Upper lobe of left lung (tissue), 4 donors: ENCODE data around the gene OR5B21.

Experiments
- EP300 ChIP-seq, 4 donors: sonication (generic); formaldehyde crosslinking; IDR thresholded peaks; one replicate each; pipeline ENCODE4 v1.5.1; 2017; ENCODE audit warnings: antibody characterized with exemption in 4 of 4, control low read depth in 2 of 4
- POLR2A ChIP-seq, 4 donors: fragments of 450-650 bp; IDR thresholded peaks; one replicate each; pipeline ENCODE4 v1.5.1; 2016 to 2017; ENCODE audit warnings: antibody characterized with exemption in 4 of 4, mild to moderate bottlenecking in 2 of 4
- POLR2AphosphoS5 ChIP-seq, 2 donors: sonication (generic); formaldehyde crosslinking; IDR thresholded peaks; one replicate each; pipeline ENCODE4 v1.5.1; 2017; ENCODE audit warnings: antibody characterized with exemption in 2 of 2
- TF ChIP-seq, protein P1 (sequence below), 6 experiments: fragments of 450-650 bp in 4 of 6; fragments of 200-600 bp in 2 of 6; sonication (generic) in 2 of 6; IDR thresholded peaks; one replicate each; pipeline ENCODE4 v1.5.1; 2016 to 2019; ENCODE audit warnings: antibody characterized with exemption in 6 of 6

GRCh38 chr11:58502004-58502403 lies 5.9 kb downstream of the OR5B21 start:
- TF ChIP-seq, protein P1, sequence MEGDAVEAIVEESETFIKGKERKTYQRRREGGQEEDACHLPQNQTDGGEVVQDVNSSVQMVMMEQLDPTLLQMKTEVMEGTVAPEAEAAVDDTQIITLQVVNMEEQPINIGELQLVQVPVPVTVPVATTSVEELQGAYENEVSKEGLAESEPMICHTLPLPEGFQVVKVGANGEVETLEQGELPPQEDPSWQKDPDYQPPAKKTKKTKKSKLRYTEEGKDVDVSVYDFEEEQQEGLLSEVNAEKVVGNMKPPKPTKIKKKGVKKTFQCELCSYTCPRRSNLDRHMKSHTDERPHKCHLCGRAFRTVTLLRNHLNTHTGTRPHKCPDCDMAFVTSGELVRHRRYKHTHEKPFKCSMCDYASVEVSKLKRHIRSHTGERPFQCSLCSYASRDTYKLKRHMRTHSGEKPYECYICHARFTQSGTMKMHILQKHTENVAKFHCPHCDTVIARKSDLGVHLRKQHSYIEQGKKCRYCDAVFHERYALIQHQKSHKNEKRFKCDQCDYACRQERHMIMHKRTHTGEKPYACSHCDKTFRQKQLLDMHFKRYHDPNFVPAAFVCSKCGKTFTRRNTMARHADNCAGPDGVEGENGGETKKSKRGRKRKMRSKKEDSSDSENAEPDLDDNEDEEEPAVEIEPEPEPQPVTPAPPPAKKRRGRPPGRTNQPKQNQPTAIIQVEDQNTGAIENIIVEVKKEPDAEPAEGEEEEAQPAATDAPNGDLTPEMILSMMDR (IDR thresholded peaks at IDR 0.05): no peak
- no peak for TF ChIP-seq POLR2A (IDR thresholded peaks at IDR 0.05)
- TF ChIP-seq EP300 (IDR thresholded peaks at IDR 0.05): no peak
- no peak for TF ChIP-seq POLR2AphosphoS5 (IDR thresholded peaks at IDR 0.05)
